Astrocyte (in vitro differentiated cells and primary cell): ENCODE results near the gene CDYL.

Experiments used
- CTCF ChIP-seq: IDR thresholded peaks from 2 replicates; pipeline ENCODE4 v1.5.1; 2011; ENCODE audit warnings: low read depth, mild to moderate bottlenecking, inconsistent platforms, low read length, moderate library complexity; ENCODE audit not compliant: insufficient read depth
- EZH2 ChIP-seq: IDR thresholded peaks from 2 replicates; pipeline ENCODE4 v1.6.1; 2012; ENCODE audit warnings: mild to moderate bottlenecking, low read length, inconsistent platforms; ENCODE audit not compliant: insufficient read depth

GRCh38 chr6:4908062-4908461 is 131.9 kb downstream of the CDYL start:
- TF ChIP-seq CTCF (no peak), EZH2 (no peak)
